ENCODE data around the gene AGAP1. TPM values are rescaled to one million over a fixed set of nuclear protein-coding genes. Genes with fewer than 3 reads are reported as not detected.
"Not testable (repeated sequence)": the region's sequence is repeated elsewhere in the genome, so short reads cannot be mapped to it uniquely, and the experiment has no call there.

AGAP1 gene
- total RNA-seq, 4 donors from 2014 or later, result 33.7 to 39.9 (median 35.6) TPM

DNA sequence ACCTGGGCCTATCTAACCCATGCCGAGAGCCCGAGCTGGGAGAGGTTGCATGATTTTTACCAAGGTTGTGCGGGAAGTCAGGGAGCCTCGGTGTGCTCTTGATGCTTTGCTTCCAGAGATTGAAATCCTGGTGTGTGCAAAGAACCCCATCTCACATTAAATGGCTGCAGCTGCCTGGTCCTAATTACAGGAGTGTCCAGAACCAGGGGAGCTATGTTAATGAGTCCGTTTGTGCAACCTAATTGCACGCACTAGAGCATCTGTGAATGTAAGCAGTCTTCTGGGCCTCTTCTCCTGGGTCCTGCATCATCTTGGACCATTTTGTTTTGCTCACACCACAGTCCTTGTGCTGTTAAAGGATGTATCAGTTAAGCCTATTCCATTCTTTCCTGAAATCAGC is 263.8 kb downstream of the AGAP1 start:
- Histone ChIP-seq H3K27me3 (no peaks in the 10 kb centered on the region), H3K4me3 (no peak overlapping the region), H3K4me1 (peaks cover 0 to 4% (median 0%) of the 10 kb centered on the region in 4 donors), H3K9me3 (no peaks in the 10 kb centered on the region), H3K36me3 (peaks cover 0 to 11% (median 0%) of the 10 kb centered on the region in 3 donors), H3K27ac (no peak overlapping the region)
- WGBS, 2 donors, result 87 to 92% methylated on average over 6 of the region's 6 CpGs
- no peak for DNase-seq (ENCODE audit: low spot score in 2 of 2)
- TF ChIP-seq POLR2A (IDR thresholded peaks at IDR 0.05) (no peak), EP300 (IDR thresholded peaks at IDR 0.05) (no peak)
- TF ChIP-seq, protein P1, sequence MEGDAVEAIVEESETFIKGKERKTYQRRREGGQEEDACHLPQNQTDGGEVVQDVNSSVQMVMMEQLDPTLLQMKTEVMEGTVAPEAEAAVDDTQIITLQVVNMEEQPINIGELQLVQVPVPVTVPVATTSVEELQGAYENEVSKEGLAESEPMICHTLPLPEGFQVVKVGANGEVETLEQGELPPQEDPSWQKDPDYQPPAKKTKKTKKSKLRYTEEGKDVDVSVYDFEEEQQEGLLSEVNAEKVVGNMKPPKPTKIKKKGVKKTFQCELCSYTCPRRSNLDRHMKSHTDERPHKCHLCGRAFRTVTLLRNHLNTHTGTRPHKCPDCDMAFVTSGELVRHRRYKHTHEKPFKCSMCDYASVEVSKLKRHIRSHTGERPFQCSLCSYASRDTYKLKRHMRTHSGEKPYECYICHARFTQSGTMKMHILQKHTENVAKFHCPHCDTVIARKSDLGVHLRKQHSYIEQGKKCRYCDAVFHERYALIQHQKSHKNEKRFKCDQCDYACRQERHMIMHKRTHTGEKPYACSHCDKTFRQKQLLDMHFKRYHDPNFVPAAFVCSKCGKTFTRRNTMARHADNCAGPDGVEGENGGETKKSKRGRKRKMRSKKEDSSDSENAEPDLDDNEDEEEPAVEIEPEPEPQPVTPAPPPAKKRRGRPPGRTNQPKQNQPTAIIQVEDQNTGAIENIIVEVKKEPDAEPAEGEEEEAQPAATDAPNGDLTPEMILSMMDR (IDR thresholded peaks at IDR 0.05), result no peak

DNA sequence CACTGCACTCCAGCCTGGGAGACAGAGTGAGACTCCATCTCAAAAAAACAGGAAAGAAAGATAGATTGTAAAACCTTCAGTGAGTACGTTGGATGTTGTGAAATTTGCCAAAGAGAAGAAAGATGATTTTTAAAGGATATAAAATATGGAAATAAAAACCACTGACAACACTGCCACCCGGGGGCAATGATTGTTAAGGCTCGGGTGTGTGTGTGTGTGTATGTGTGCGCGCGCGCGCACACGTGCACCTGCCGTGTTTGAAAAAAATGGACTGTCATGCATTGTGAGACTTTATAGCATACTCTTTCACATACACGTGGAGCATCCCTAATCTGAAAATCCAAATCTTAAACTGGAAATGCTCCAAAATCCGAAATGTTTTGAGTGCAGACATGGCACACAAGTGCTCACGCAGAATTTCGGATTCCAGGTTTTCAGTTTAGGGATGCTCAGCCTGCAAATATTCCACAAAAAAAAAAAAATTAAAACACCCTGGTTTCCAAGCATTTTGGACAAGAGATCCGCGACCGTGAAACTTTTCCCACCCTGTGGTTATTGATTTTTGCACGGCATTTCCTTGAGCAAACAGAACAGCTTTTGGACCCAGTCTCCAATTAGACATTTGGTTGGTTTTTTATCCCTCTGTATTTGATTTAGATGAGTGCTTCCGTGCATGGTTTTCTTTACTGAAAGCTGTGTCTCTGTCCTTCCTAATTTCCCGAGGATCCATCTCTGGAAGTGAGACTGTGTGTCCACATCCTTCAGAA is 269.2 kb downstream of the AGAP1 start:
- TF ChIP-seq EP300 (IDR thresholded peaks at IDR 0.05), result no peak
- TF ChIP-seq, protein P1 (IDR thresholded peaks at IDR 0.05), result no peak
- no peak for TF ChIP-seq POLR2A (IDR thresholded peaks at IDR 0.05)
- Histone ChIP-seq H3K4me3 (no peak overlapping the region), H3K9me3 (no peaks in the 10 kb centered on the region)

DNA sequence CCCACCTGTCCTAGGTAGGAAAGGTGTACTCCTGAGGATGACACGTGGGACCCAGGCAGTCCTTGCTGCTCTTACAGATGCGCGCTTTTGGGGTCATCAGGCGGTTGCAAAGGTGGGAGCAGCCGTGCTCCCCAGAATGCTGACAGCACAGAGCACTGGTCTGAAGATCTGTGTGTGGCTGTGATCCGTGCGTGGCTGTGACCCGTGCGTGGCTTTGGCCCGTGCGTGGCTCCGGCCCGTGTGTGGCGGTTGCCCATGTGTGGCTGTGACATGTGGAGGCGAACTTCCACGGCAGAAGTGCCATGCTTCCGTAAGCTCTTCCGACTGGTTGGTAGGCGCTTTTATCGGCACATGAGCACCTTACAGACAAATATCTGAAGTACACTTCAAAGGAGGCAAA is 270.0 kb downstream of the AGAP1 start:
- TF ChIP-seq POLR2A (IDR thresholded peaks at IDR 0.05) (no peak), EP300 (IDR thresholded peaks at IDR 0.05) (no peak)
- TF ChIP-seq, protein P1 (IDR thresholded peaks at IDR 0.05), result no peak
- WGBS, 2 donors, result 90 to 96% methylated on average over 20 of the region's 20 CpGs

More for the DNA sequence above, 269.2 kb downstream of the AGAP1 start:
- peaks cover 0 to 4% (median 0%) of the 10 kb centered on the region in 4 donors for H3K4me1 ChIP-seq
- DNase-seq (ENCODE audit: low spot score in 2 of 2), result no peak
- no peaks in the 10 kb centered on the region for H3K27me3 ChIP-seq
- WGBS, 2 donors, result 68 to 87% methylated on average over 20 of the region's 20 CpGs
- peaks cover 0 to 21% (median 0%) of the 10 kb centered on the region in 3 donors for H3K36me3 ChIP-seq
- no peak overlapping the region for H3K27ac ChIP-seq

DNA sequence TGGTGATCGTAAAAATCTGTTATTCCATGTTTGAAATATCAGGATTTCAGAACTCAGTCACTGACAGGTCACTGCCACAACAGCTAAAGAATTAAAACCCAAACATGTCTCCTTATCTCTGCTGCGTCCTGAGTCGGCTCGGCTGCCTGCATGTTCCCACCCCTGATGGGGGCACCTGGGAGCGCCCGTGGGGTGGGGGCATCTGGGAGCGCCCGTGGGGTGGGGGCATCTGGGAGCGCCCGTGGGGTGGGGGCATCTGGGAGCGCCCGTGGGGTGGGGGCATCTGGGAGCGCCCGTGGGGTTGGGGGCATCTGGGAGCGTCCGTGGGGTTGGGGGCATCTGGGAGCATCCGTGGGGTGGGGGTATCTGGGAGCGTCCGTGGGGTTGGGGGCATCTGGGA is 270.6 kb downstream of the AGAP1 start:
- peaks cover 0 to 20% (median 0%) of the 10 kb centered on the region in 3 donors for H3K36me3 ChIP-seq
- not testable (repeated sequence) for H3K9me3 ChIP-seq; H3K4me3 ChIP-seq; DNase-seq (ENCODE audit: low spot score in 2 of 2); H3K27ac ChIP-seq; H3K4me1 ChIP-seq; H3K27me3 ChIP-seq
- 86 to 96% methylated on average over 8 to 10 of the region's 19 CpGs for WGBS, 2 donors

More for the DNA sequence above, 270.0 kb downstream of the AGAP1 start:
- Histone ChIP-seq H3K4me1 (peaks cover 0 to 4% (median 0%) of the 10 kb centered on the region in 4 donors), H3K27ac (no peak overlapping the region), H3K9me3 (no peaks in the 10 kb centered on the region), H3K4me3 (no peak overlapping the region), H3K36me3 (peaks cover 0 to 15% (median 0%) of the 10 kb centered on the region in 3 donors), H3K27me3 (no peaks in the 10 kb centered on the region)
- DNase-seq (ENCODE audit: low spot score in 2 of 2), result no peak

DNA sequence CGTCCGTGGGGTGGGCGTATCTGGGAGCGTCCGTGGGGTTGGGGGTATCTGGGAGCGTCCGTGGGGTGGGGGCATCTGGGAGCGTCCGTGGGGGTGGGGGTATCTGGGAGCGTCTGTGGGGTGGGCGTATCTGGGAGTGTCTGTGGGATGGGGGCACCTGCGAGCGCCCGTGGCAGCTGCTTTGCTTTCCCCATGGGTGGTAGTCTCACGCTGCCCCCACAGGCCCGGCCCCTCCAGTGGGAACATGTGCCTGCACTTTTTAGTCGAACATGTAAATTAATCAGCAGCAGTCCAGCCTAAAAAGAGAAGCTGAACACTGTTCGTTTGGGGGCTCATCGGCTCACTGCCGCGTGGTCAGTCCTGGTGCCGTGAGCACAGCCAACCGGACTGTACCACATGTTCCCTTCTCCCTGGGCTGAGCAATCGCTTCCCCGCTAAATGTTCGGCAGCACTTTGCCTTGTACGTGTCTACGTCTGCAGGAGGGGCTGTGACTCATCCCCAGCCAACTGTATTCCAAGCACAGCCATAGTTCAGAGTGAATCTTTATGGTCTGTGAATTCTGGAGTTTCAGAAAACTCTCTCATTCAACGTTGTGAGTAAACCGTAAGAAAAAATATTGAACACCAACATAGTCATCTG is 271.5 kb downstream of the AGAP1 start:
- 86% methylated on average over 24 to 30 of the region's 30 CpGs for WGBS, 2 donors
- TF ChIP-seq EP300 (IDR thresholded peaks at IDR 0.05) (no peak), POLR2A (IDR thresholded peaks at IDR 0.05) (no peak)
- TF ChIP-seq, protein P1 (IDR thresholded peaks at IDR 0.05), result no peak

More for the DNA sequence above, 271.5 kb downstream of the AGAP1 start:
- no peaks in the 10 kb centered on the region for H3K27me3 ChIP-seq
- H3K27ac ChIP-seq, result no peak overlapping the region
- H3K36me3 ChIP-seq, result peaks cover 0 to 24% (median 0%) of the 10 kb centered on the region in 3 donors
- H3K4me1 ChIP-seq, result peaks cover 0 to 4% (median 0%) of the 10 kb centered on the region in 4 donors
- no peak for DNase-seq (ENCODE audit: low spot score in 2 of 2)
- no peak overlapping the region for H3K4me3 ChIP-seq
- no peaks in the 10 kb centered on the region for H3K9me3 ChIP-seq
